ENCODE data around the gene SYT3.

Gene SYT3, protein sequence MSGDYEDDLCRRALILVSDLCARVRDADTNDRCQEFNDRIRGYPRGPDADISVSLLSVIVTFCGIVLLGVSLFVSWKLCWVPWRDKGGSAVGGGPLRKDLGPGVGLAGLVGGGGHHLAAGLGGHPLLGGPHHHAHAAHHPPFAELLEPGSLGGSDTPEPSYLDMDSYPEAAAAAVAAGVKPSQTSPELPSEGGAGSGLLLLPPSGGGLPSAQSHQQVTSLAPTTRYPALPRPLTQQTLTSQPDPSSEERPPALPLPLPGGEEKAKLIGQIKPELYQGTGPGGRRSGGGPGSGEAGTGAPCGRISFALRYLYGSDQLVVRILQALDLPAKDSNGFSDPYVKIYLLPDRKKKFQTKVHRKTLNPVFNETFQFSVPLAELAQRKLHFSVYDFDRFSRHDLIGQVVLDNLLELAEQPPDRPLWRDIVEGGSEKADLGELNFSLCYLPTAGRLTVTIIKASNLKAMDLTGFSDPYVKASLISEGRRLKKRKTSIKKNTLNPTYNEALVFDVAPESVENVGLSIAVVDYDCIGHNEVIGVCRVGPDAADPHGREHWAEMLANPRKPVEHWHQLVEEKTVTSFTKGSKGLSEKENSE
- 0 to 0.36 (median 0) reads per million in 4 donors for total RNA-seq

- peak in 1 of 5 donors; percentile 11 for DNase-seq
Observed at GRCh38 chr19:50639121-50640112, at the start of gene SYT3. SYT3 (minus strand) TSS chr19:50639881; CDS start chr19:50637411, 2,470 bp downstream.

DNA sequence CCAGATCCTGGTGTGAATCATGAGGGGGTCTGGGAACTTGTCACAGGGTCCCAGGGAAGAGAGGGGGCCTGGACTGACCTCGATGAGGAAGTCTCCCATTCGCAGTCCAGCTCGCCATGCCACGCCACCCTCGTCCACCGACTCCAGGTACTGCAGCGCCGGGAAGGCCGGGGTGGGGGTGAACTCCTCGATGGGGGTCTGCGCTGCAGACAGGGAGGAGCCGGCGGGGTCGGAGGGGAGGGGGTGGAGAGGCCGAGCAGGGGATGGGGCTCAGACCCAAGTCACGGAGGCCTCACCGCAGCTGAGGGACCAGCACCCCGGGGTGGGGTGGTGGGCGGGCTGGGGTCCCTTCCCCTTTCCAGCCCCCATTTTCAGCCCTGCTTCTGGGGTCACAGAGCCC, 49.1 kb upstream of the SYT3 start:
- DNase-seq, result no peak

DNA sequence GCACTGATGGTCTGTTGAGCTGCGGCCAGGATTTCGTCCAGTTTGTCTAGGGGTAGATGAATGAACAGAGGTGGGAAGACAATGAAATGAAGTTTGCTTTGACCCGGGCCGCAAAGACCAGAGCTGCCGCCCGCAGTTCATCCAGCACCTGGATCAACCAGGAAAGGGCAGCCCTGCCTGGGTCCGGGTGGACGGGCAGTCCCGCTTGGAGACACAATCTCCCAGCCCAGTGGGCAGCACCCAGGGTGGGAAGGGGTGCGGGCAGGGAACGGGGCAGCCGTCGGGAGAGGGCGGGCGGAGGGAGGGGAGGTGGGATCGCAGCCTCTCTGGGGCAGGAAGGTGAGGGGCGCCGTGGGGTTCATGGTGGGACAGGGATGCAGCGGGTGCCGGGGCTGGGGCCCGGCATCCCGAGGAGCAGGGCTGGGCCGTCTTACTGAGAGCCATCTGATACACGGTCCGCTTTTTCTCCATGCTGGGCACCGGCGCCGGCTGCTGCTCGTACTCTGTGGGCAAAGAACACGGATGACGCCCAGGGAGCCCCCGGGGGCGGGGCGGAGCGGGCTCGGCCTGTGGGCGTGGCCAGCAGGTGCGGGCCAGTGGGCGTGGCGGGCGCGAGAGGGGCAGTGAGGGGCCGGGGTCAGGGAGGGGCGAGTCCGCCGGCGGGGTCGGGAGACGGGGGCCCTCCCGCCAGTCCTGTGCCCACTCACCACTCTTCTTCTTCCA, 46.8 kb upstream of the SYT3 start:
- no peak for DNase-seq

- DNase-seq, result peak in 3 of 5 donors; percentile 47 to 84 (median 60)
Observed at GRCh38 chr19:50679177-50680125, 39.8 kb upstream of the SYT3 start.

GRCh38 chr19:50678323-50678722, 38.6 kb upstream of the SYT3 start:
- DNase-seq, result no peak

GRCh38 chr19:50677636-50678035, 38.0 kb upstream of the SYT3 start:
- DNase-seq, result no peak

GRCh38 chr19:50676625-50677197, 37.0 kb upstream of the SYT3 start:
- DNase-seq, result no peak

DNA sequence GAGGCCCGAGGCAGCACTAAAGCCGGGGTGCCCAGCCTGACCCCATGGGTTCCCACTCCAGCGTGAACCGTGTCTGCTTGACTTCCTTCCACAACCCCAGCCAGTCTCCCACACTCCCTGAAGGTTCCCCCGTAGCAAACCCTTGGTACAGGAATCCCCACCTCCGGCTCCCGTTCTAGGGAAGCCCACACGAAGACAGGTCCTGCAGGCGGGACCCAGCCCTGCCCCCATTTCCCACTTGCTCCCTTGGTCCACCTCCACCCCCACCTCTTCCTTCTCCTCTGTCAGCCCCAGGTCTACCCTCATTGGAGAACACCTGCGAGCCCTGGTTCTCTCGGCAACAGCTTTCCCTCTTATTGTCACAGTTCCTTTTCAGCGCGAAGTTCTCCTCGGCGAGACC, 33.4 kb upstream of the SYT3 start:
- no peak for DNase-seq

- no peak for DNase-seq
Observed at GRCh38 chr19:50670102-50670380, 30.4 kb upstream of the SYT3 start.

GRCh38 chr19:50669302-50670101, 29.8 kb upstream of the SYT3 start:
- peak in 2 of 5 donors; percentile 9 to 31 for DNase-seq

DNA sequence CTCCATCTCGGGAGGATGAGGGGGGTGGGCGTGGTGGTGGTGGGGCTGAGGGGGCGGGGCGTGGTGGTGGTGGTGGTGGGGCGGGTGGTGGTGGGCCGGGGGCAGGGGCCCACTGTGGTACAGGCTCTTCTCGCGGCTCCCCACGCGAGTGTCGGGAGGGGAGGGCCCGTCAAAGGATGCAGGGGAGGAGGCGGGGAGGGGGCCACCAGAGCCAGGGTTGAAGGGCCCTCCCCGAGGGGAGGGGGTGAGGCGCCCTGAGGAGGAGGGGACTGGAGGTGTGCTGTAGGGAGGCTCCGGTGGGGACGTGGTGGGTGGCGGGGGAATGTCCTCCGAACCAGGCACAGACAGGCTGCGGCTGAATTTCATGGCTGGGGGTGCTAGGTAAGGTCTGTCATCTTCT, 29.2 kb upstream of the SYT3 start:
- no peak for DNase-seq

DNA sequence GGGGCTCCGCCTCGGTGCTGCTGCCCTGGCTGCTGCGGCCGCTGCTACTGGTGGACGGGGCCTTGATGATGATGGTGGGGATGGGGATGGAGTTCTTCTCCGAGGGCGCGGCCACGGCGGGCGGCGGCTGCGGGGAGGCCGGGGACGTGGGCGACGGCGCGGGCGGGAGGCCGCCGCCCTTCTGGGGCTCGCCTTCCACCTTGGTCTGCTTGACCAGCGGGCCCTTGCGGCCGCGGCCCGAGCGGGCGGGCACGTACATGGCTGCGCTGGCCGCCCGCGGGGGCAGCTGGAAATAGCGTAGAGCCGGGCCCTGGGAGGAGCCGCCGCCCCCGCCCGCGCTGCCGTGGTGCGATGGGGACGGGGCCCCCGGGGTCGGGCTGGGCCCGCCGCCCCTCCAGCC, 28.7 kb upstream of the SYT3 start:
- DNase-seq, result no peak

DNA sequence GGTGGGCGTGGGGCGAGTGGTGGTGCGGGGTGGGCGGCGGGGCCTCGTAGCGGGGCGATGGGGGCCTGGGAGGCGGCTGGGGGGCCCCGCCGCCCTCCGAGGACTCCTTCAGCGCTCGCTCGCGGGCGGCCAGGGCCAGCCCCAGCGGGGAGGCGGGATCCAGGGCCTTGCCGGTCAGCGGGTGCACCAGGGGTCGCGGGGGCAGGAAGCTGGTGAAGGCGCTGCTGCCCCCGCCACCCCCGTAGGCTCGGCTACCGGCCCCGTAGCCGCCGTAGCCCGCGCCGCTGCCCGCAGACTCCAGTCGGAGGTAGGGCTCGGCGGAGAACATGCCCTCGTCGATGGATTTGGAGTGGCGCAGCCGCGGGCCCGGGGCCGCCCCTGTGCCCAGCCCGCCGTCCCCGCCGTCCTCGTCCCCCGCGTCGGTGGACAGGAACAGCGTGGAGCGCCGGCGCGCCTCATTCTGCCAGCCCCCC, 28.1 kb upstream of the SYT3 start:
- no peak for DNase-seq

DNA sequence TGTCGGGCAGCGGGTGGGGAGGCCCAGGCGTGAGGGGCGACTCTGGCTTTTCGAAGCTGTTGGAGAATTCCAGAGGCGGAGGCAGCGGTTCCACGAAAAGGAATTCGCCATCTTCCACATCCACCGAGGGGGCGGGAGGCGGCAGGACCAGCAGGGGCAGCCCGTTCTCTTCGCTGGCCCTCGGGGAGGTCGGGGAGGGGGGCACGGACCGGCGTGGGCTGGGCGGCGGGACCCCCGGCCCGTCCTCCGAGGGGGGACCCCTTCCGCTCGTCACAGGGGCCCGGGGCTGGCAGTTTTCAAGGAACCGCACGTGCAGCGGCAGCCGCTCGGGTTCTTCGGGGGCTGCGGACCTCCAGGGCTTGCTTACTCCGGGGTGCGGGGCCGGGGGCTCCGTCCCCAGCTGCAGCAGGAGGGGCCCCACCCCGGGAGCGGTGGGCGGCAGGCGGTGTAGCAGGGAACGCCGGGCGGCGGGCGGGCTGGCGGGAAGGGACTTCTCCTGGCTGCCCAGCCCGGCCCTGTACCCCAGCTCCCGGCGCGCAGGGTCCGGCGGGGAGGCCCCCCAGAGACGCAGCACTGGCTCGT, 27.6 kb upstream of the SYT3 start:
- no peak for DNase-seq

DNA sequence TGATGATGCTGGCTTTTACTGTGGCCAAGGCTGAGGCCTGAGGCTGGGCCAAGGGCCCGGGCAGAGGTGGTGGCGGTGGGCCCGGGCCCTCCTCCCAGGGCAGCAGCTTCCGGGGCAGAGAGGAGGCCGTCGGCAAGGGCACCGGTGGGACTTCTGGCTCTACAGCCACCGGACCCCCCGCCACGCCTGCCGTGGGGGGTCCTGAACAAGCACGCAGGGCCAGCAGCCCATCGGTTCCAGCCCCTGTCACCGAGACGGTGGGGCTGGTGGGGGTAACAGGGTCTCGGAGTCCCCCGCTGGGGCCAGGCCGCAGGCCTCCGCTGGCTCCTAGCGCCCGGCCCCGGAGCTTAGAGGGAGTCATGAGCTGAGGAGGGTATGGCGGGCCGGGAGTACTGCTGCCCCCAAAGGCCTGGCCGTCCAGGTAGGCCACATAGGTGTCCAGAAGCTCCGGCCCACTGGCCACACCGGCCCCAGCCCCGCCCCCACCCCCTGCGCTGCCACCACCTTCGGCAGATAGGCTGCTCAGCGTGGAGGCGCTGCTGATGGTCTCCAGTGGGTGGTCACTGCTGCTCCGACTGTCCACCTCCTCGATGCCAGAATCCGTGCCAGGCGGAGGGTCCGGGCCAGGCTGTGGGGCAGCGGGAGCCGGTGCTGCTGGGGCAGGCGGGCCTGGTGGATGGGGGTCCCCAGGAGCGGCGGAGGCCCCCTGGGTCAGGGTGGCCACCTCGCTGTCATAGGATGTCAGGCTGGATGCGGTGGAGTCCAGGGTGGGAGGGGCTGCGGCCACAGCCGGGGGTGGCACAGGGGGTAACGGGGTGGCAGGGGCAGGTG, 26.9 kb upstream of the SYT3 start:
- no peak for DNase-seq

DNA sequence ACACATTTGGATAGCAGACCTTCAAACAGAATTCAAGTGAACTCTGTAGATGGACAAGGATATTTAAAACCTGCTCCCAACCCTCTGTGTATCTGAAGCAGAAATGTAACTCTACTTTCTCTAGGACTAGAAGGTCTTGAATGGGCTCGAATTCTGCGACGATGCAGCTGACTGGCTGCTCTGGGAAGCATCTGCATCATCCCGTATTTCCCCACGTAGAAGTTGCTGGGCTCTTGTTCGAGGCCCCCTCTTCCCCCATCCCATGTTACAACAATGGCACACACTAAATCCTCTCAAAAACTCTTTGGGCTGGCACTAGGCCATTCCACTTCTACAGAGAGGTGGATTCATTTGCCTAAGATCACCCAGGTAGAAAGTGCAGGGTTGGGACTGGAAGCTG, 24.5 kb upstream of the SYT3 start:
- no peak for DNase-seq

GRCh38 chr19:50663482-50663790, 23.8 kb upstream of the SYT3 start:
- no peak for DNase-seq

DNA sequence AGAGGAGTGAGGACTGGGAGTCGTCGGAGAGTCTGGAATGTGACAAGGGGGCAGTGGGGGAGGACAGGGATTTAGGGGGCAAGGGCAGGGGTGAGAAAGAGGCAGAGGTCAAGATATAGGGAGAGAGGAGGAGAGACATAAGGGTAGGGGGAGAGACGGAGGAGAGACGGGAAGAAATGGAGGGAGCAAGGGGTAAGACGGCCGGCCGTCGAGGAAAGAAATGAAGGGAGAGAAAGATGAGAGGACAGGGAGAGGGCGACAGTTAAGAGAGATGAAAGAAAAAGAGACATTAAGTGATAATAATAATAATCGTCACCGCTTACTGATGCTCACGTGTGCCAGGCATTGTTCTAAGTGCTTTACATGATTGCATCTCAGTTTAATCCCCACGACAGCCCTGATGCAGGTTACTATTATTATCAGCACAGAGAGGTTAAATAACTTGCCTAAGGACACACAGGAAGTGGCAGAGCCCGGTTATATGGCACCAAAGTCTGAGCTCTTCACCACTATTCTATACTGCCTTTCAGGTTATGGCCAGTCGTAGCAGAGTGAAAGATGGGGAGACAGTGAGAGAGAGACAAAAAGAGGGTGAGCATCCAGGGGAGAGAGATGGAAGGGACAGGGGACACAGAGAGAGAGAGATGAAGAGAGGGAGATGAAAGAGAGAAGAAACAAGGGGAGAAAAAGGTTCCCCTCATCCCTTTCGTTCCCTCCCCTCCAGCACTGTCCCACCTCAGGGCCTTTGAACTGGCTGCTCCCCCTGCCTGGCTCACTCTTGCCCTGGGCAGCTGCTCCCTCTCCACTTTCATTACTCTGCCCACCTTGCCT, 23.2 kb upstream of the SYT3 start:
- DNase-seq, result no peak
